ENCODE results near the gene SAP30BP.

- TF ChIP-seq, protein P1, sequence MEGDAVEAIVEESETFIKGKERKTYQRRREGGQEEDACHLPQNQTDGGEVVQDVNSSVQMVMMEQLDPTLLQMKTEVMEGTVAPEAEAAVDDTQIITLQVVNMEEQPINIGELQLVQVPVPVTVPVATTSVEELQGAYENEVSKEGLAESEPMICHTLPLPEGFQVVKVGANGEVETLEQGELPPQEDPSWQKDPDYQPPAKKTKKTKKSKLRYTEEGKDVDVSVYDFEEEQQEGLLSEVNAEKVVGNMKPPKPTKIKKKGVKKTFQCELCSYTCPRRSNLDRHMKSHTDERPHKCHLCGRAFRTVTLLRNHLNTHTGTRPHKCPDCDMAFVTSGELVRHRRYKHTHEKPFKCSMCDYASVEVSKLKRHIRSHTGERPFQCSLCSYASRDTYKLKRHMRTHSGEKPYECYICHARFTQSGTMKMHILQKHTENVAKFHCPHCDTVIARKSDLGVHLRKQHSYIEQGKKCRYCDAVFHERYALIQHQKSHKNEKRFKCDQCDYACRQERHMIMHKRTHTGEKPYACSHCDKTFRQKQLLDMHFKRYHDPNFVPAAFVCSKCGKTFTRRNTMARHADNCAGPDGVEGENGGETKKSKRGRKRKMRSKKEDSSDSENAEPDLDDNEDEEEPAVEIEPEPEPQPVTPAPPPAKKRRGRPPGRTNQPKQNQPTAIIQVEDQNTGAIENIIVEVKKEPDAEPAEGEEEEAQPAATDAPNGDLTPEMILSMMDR (IDR thresholded peaks at IDR 0.05) = no peak
- no peak for TF ChIP-seq EZH2 (IDR thresholded peaks at IDR 0.05; ENCODE audit: borderline replicate concordance, insufficient read depth, low read depth, low read length, poor library complexity, severe bottlenecking)
Observed at GRCh38 chr17:75641343-75641742, 25.8 kb upstream of the SAP30BP start.
